Measurements from ENCODE around the gene HDAC2. TPM values are rescaled to one million over a fixed set of nuclear protein-coding genes. Genes with fewer than 3 reads are reported as not detected.
"Not testable (repeated sequence)": the region's sequence is repeated elsewhere in the genome, so short reads cannot be mapped to it uniquely, and the experiment has no call there.

HDAC2 gene
- total and polyA plus RNA-seq, 2 donors = 68.6 to 87.8 TPM

DNA sequence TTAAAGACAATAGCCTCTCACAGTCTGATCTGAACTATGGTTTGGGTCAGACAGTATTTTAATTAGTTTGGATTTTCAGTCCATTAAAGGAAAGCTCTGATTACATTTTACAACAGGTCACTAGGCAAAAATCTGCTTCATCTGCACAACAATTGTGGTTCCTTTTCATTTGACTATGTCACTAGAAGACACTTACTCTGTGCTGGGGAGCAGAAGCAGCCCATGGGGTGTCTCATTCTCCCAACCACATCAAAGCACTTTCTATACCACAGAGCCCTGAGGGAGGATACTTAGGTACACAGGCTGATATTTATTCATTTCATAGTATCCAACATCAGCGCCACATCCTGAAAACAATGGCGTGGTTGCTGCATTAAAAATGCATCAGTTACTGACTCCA is 36.6 kb upstream of the HDAC2 start:
- DNase-seq (ENCODE audit: low read depth in 6 of 9, low spot score in 9 of 9) = peak in 4 of 9 donors; percentile 7 to 53 (median 27)
- Histone ChIP-seq H3K9me3 (ENCODE audit: control insufficient read depth in 2 of 2, insufficient read depth in 1 of 2, low read length in 1 of 2) (no peaks in the 10 kb centered on the region), H3K36me3 (ENCODE audit: control insufficient read depth in 2 of 2, insufficient read depth in 2 of 2, low read length in 1 of 2) (no peaks in the 10 kb centered on the region), H3K27me3 (ENCODE audit: control insufficient read depth in 2 of 2, insufficient read depth in 1 of 2, low read length in 1 of 2) (no peaks in the 10 kb centered on the region), H3K4me1 (ENCODE audit: control insufficient read depth in 2 of 2, insufficient read depth in 2 of 2, low read length in 2 of 2) (peaks cover 0 to 14% of the 10 kb centered on the region in 2 donors), H3K27ac (ENCODE audit: low read depth in 1 of 2, low read length in 1 of 2) (no peak overlapping the region), H3K4me3 (ENCODE audit: low read length in 2 of 2) (no peak overlapping the region)
- WGBS = 58% methylated on average over 2 of the region's 2 CpGs

DNA sequence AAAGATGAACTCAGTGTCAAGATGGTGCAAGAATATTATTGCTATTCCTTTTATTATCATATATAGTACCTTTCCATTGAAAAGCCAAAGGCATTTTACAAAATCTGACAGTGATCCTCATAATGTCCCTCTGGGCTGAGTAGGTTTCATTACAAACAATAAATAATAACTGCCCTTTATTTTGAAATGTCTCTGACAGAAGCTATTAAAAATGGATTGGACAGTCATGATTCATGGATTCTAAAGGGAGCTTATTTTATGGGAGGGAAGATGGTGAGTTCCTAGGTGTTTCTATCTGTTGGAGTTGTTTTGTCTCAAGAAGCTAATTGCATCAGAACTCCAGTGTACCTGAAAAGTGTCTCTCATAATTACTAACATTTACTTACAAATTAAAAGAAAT is 30.4 kb upstream of the HDAC2 start:
- H3K27me3 ChIP-seq (ENCODE audit: control insufficient read depth in 2 of 2, insufficient read depth in 1 of 2, low read length in 1 of 2) = no peaks in the 10 kb centered on the region
- H3K4me3 ChIP-seq (ENCODE audit: low read length in 2 of 2) = no peak overlapping the region
- H3K4me1 ChIP-seq (ENCODE audit: control insufficient read depth in 2 of 2, insufficient read depth in 2 of 2, low read length in 2 of 2) = no peaks in the 10 kb centered on the region
- H3K36me3 ChIP-seq (ENCODE audit: control insufficient read depth in 2 of 2, insufficient read depth in 2 of 2, low read length in 1 of 2) = no peaks in the 10 kb centered on the region
- H3K9me3 ChIP-seq (ENCODE audit: control insufficient read depth in 2 of 2, insufficient read depth in 1 of 2, low read length in 1 of 2) = no peaks in the 10 kb centered on the region
- no peak overlapping the region for H3K27ac ChIP-seq (ENCODE audit: low read depth in 1 of 2, low read length in 1 of 2)
- no peak for DNase-seq (ENCODE audit: low read depth in 6 of 9, low spot score in 9 of 9)

DNA sequence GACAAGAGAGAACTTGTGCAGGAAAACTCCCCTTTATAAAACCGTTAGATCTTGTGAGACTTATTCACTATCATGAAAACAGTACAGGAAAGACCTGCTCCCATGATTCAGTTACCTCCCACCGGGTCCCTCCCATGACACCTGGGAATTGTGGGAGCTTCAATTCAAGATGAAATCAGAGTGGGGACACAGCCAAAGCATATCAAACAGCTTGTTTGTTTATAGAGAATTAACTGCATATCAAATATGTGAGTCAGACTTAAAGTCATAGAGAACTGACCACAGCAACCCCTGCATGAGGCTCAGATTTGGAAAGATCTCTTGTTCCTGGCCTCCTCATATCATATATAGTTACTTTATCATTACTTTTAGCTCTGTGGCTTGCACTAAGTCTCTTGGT is 29.1 kb upstream of the HDAC2 start:
- Histone ChIP-seq H3K9me3 (ENCODE audit: control insufficient read depth in 2 of 2, insufficient read depth in 1 of 2, low read length in 1 of 2) (no peaks in the 10 kb centered on the region), H3K4me3 (ENCODE audit: low read length in 2 of 2) (no peak overlapping the region), H3K36me3 (ENCODE audit: control insufficient read depth in 2 of 2, insufficient read depth in 2 of 2, low read length in 1 of 2) (no peaks in the 10 kb centered on the region), H3K4me1 (ENCODE audit: control insufficient read depth in 2 of 2, insufficient read depth in 2 of 2, low read length in 2 of 2) (peaks cover 0 to 4% of the 10 kb centered on the region in 2 donors), H3K27ac (ENCODE audit: low read depth in 1 of 2, low read length in 1 of 2) (no peak overlapping the region), H3K27me3 (ENCODE audit: control insufficient read depth in 2 of 2, insufficient read depth in 1 of 2, low read length in 1 of 2) (no peaks in the 10 kb centered on the region)
- no peak for DNase-seq (ENCODE audit: low read depth in 6 of 9, low spot score in 9 of 9)
- WGBS = 92% methylated on average over 2 of the region's 2 CpGs

DNA sequence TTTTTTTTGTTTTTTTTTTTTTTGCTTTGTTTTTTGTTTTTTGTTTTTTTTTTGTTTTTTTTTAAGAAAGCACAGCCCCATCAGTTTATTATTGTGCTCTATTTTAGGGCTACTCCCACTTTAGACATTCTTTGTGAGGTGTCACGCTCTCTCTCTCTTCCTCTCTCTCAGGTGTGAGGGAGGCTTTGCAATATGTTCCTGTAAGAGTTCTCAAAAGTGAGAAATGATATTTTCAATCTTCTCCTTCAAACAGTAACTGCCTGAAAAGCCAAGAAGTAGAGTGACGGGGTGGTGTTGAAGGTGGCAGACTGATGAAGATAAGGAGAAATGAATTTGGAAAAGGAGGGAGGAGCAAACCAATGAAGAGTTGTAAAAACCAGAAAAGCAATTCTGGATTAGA is 28.3 kb upstream of the HDAC2 start:
- H3K4me3 ChIP-seq (ENCODE audit: low read length in 2 of 2) = no peak overlapping the region
- DNase-seq (ENCODE audit: low read depth in 6 of 9, low spot score in 9 of 9) = no peak
- no peaks in the 10 kb centered on the region for H3K9me3 ChIP-seq (ENCODE audit: control insufficient read depth in 2 of 2, insufficient read depth in 1 of 2, low read length in 1 of 2)
- peaks cover 0 to 4% of the 10 kb centered on the region in 2 donors for H3K4me1 ChIP-seq (ENCODE audit: control insufficient read depth in 2 of 2, insufficient read depth in 2 of 2, low read length in 2 of 2)
- H3K36me3 ChIP-seq (ENCODE audit: control insufficient read depth in 2 of 2, insufficient read depth in 2 of 2, low read length in 1 of 2) = no peaks in the 10 kb centered on the region
- H3K27me3 ChIP-seq (ENCODE audit: control insufficient read depth in 2 of 2, insufficient read depth in 1 of 2, low read length in 1 of 2) = no peaks in the 10 kb centered on the region
- H3K27ac ChIP-seq (ENCODE audit: low read depth in 1 of 2, low read length in 1 of 2) = no peak overlapping the region
- 98% methylated on average over 2 of the region's 2 CpGs for WGBS

DNA sequence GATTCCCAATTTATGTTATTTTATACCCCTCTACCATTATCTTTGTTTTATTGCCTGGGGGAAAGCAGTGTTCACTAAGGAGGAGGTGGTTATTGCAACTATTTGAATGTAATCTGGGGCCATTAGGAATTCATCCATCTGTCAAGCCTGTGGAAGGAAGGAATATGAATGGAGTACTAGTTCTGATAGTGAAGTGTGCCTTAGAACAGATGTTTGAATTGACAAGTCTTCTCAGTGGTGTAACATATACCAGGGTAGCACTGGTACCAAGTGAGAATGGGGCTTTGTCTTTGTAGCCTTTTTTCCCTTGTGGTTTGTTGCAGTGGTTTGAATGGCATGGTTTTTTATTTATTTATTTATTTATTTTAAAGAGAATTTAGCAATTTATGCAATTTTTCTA is 27.9 kb upstream of the HDAC2 start:
- Histone ChIP-seq H3K27ac (ENCODE audit: low read depth in 1 of 2, low read length in 1 of 2) (no peak overlapping the region), H3K36me3 (ENCODE audit: control insufficient read depth in 2 of 2, insufficient read depth in 2 of 2, low read length in 1 of 2) (no peaks in the 10 kb centered on the region), H3K9me3 (ENCODE audit: control insufficient read depth in 2 of 2, insufficient read depth in 1 of 2, low read length in 1 of 2) (no peaks in the 10 kb centered on the region), H3K27me3 (ENCODE audit: control insufficient read depth in 2 of 2, insufficient read depth in 1 of 2, low read length in 1 of 2) (no peaks in the 10 kb centered on the region), H3K4me3 (ENCODE audit: low read length in 2 of 2) (no peak overlapping the region), H3K4me1 (ENCODE audit: control insufficient read depth in 2 of 2, insufficient read depth in 2 of 2, low read length in 2 of 2) (peaks cover 0 to 4% of the 10 kb centered on the region in 2 donors)
- DNase-seq (ENCODE audit: low read depth in 6 of 9, low spot score in 9 of 9) = no peak

DNA sequence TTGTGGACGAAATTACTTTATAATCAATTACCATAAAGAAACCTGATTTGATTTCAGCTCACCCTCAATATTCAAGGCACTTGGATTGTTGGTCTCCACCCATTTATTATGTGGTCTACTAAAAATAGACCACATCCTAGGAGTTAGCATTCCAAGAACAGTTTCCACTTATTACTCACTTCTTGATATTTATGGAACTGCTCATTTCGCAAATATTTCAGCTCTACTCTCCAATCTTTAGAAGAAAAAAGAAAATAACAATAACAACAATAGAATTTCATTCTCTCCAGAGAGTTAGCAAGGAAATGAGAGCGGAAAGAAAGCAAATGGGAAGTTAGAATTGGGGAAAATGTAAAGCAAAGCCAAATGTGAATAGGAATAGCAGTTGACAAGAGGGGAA is 26.2 kb upstream of the HDAC2 start:
- WGBS = 95% methylated on average over 3 of the region's 3 CpGs
- no peaks in the 10 kb centered on the region for H3K27me3 ChIP-seq (ENCODE audit: control insufficient read depth in 2 of 2, insufficient read depth in 1 of 2, low read length in 1 of 2)
- peaks cover 0 to 4% of the 10 kb centered on the region in 2 donors for H3K4me1 ChIP-seq (ENCODE audit: control insufficient read depth in 2 of 2, insufficient read depth in 2 of 2, low read length in 2 of 2)
- H3K4me3 ChIP-seq (ENCODE audit: low read length in 2 of 2) = no peak overlapping the region
- no peaks in the 10 kb centered on the region for H3K36me3 ChIP-seq (ENCODE audit: control insufficient read depth in 2 of 2, insufficient read depth in 2 of 2, low read length in 1 of 2)
- no peak overlapping the region for H3K27ac ChIP-seq (ENCODE audit: low read depth in 1 of 2, low read length in 1 of 2)
- DNase-seq (ENCODE audit: low read depth in 6 of 9, low spot score in 9 of 9) = no peak
- no peaks in the 10 kb centered on the region for H3K9me3 ChIP-seq (ENCODE audit: control insufficient read depth in 2 of 2, insufficient read depth in 1 of 2, low read length in 1 of 2)

DNA sequence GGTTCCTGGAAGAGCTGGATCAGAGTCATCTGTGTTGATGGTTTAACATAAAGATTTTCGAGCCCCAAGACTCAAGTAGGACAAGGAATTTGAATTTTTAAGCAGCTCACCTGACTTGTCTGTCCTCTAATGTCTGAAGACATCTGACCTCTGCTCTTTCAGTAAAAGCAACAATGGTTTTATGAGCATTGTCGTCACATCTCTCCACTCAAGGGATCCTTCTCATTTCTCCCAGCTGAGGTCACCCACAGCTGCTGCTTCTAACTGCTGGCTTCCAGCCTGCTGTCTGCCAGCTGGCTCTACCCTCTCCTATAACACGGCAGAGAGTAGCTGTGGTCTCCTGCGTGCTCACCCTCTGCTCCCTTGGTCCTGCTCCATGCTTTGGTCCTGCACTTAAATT is 24.7 kb upstream of the HDAC2 start:
- WGBS = 37% methylated on average over 4 of the region's 4 CpGs
- peak in 2 of 9 donors; percentile 18 to 44 for DNase-seq (ENCODE audit: low read depth in 6 of 9, low spot score in 9 of 9)
- H3K9me3 ChIP-seq (ENCODE audit: control insufficient read depth in 2 of 2, insufficient read depth in 1 of 2, low read length in 1 of 2) = no peaks in the 10 kb centered on the region
- no peaks in the 10 kb centered on the region for H3K27me3 ChIP-seq (ENCODE audit: control insufficient read depth in 2 of 2, insufficient read depth in 1 of 2, low read length in 1 of 2)
- H3K4me3 ChIP-seq (ENCODE audit: low read length in 2 of 2) = no peak overlapping the region
- H3K27ac ChIP-seq (ENCODE audit: low read depth in 1 of 2, low read length in 1 of 2) = peak overlapping the region in 1 of 2 donors; percentile 28
- peaks cover 0 to 4% of the 10 kb centered on the region in 2 donors for H3K4me1 ChIP-seq (ENCODE audit: control insufficient read depth in 2 of 2, insufficient read depth in 2 of 2, low read length in 2 of 2)
- H3K36me3 ChIP-seq (ENCODE audit: control insufficient read depth in 2 of 2, insufficient read depth in 2 of 2, low read length in 1 of 2) = no peaks in the 10 kb centered on the region

DNA sequence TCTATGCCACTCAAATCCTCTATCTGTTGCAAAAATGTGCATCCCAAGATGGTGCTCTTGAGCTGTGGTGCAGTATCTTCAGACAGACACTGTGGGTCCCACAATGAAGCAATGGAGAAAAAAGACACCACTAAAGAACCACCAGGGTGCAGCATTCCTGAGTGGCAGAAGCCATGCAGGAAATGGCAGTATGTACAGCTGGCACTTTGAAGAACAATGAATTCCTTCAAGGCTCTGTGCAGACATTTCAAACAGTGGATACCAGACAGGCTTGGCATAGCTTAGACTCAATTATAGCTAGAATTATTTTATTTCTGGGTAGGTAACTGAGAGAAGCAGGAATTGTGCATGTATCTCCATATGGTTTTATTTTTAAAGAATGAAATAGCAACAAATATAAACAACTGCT is 24.0 kb upstream of the HDAC2 start:
- no peaks in the 10 kb centered on the region for H3K27me3 ChIP-seq (ENCODE audit: control insufficient read depth in 2 of 2, insufficient read depth in 1 of 2, low read length in 1 of 2)
- no peaks in the 10 kb centered on the region for H3K9me3 ChIP-seq (ENCODE audit: control insufficient read depth in 2 of 2, insufficient read depth in 1 of 2, low read length in 1 of 2)
- peak in 8 of 9 donors; percentile 19 to 85 (median 58) for DNase-seq (ENCODE audit: low read depth in 6 of 9, low spot score in 9 of 9)
- H3K27ac ChIP-seq (ENCODE audit: low read depth in 1 of 2, low read length in 1 of 2) = no peak overlapping the region
- no peak overlapping the region for H3K4me3 ChIP-seq (ENCODE audit: low read length in 2 of 2)
- peaks cover 0 to 4% of the 10 kb centered on the region in 2 donors for H3K4me1 ChIP-seq (ENCODE audit: control insufficient read depth in 2 of 2, insufficient read depth in 2 of 2, low read length in 2 of 2)
- H3K36me3 ChIP-seq (ENCODE audit: control insufficient read depth in 2 of 2, insufficient read depth in 2 of 2, low read length in 1 of 2) = no peaks in the 10 kb centered on the region

DNA sequence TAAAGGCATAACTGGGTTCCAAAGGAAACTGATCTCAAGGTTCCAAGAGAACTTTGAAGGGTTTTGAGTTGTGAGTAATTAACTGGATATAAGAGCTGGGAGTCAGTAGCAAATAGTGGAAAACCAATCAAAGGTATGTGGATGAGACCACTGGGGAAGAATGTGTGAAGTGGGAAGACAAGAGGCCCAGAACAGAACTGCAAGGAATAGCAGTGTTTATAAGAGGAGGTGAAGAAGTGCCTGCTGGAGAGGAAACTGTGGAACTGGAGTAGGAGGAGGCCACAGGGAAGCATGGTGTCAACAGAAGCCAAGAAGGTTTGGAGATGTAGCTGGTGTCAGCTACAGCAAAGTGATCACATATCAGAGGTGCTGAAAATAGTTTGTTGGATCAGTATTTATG is 18.7 kb upstream of the HDAC2 start:
- Histone ChIP-seq H3K9me3 (ENCODE audit: control insufficient read depth in 2 of 2, insufficient read depth in 1 of 2, low read length in 1 of 2) (no peaks in the 10 kb centered on the region), H3K4me3 (ENCODE audit: low read length in 2 of 2) (no peak overlapping the region), H3K27ac (ENCODE audit: low read depth in 1 of 2, low read length in 1 of 2) (no peak overlapping the region), H3K36me3 (ENCODE audit: control insufficient read depth in 2 of 2, insufficient read depth in 2 of 2, low read length in 1 of 2) (no peaks in the 10 kb centered on the region), H3K4me1 (ENCODE audit: control insufficient read depth in 2 of 2, insufficient read depth in 2 of 2, low read length in 2 of 2) (no peaks in the 10 kb centered on the region), H3K27me3 (ENCODE audit: control insufficient read depth in 2 of 2, insufficient read depth in 1 of 2, low read length in 1 of 2) (no peaks in the 10 kb centered on the region)
- no peak for DNase-seq (ENCODE audit: low read depth in 6 of 9, low spot score in 9 of 9)

DNA sequence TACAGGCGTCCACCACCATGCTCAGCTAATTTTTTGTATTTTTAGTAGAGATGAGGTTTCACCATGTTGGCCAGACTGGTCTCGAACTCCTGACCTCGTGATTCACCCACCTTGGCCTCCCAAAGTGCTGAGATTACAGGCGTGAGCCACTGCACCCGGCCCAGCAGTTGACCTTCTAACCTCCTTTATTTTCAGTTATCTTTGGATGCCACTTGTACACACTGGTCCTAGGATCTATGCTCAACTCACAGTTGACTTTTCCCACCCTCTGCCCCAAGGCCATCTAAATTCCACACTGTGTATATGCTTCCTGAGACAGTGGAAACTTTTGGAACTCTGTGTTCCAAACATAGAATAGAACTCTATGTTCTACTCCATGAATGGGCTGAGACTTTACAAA is 11.7 kb upstream of the HDAC2 start:
- not testable (repeated sequence) for H3K9me3 ChIP-seq (ENCODE audit: control insufficient read depth in 2 of 2, insufficient read depth in 1 of 2, low read length in 1 of 2); H3K36me3 ChIP-seq (ENCODE audit: control insufficient read depth in 2 of 2, insufficient read depth in 2 of 2, low read length in 1 of 2); H3K27ac ChIP-seq (ENCODE audit: low read depth in 1 of 2, low read length in 1 of 2); H3K4me3 ChIP-seq (ENCODE audit: low read length in 2 of 2); DNase-seq (ENCODE audit: low read depth in 6 of 9, low spot score in 9 of 9); H3K4me1 ChIP-seq (ENCODE audit: control insufficient read depth in 2 of 2, insufficient read depth in 2 of 2, low read length in 2 of 2); H3K27me3 ChIP-seq (ENCODE audit: control insufficient read depth in 2 of 2, insufficient read depth in 1 of 2, low read length in 1 of 2)
- WGBS = 98% methylated on average over 5 of the region's 5 CpGs
